IMR-90 (cell line): ENCODE results near the gene ACOXL. TPM values are rescaled to one million over a fixed set of nuclear protein-coding genes. Genes with fewer than 3 reads are reported as not detected.

Source experiments
- ATAC-seq: fragments of 200-7000 bp; cut with Tn5 transposase; 2 replicates; pipeline ENCODE4 v1.9.1; 2020; ENCODE audit warnings: low read depth, mild to moderate bottlenecking, moderate library complexity
- BruUV-seq: library from RNA; stranded (reverse); fragments of 400-500 nt; replicated peaks from 2 replicates; lab custom pipeline; 2021; lab: Mats Ljungman, UMichigan
- CTCF ChIA-PET: fragments of 300-600 bp; formaldehyde crosslinking; extraction: SDS; loops from one replicate; lab custom pipeline; 2021; ENCODE audit warnings: antibody characterized with exemption; lab: Yijun Ruan, JAX
- POLR2A ChIA-PET: fragments of 300-600 bp; sonication (Branson Sonifier 250); formaldehyde crosslinking; loops from one replicate; lab custom pipeline; 2022; ENCODE audit warnings: antibody characterized with exemption; ENCODE audit not compliant: unreplicated experiment; lab: Charles Lee
- DNase-seq: peaks from one replicate; pipeline ENCODE4 v3.0.0; 2013
- H2AFZ ChIP-seq: replicated peaks from 2 replicates; pipeline ENCODE3; 2013; ENCODE audit warnings: low read length, mild to moderate bottlenecking; ENCODE audit not compliant: poor library complexity
- H2AK5ac ChIP-seq: 2 replicates; pipeline ENCODE4 v1.6.1; 2013; ENCODE audit warnings: low read depth, low read length, inconsistent platforms
- H2AK9ac ChIP-seq: replicated peaks from 2 replicates; pipeline ENCODE3; 2013; ENCODE audit warnings: mild to moderate bottlenecking, low read depth, low read length, moderate library complexity; ENCODE audit not compliant: poor library complexity
- H2BK120ac ChIP-seq: 2 replicates; pipeline ENCODE4 v1.6.1; 2013; ENCODE audit warnings: low read depth, low read length, inconsistent platforms
- H2BK15ac ChIP-seq: 3 replicates; pipeline ENCODE4 v1.6.1; 2013; ENCODE audit warnings: low read depth, low read length, inconsistent platforms
- H2BK20ac ChIP-seq: 2 replicates; pipeline ENCODE4 v1.6.1; 2013; ENCODE audit warnings: low read depth, mild to moderate bottlenecking, inconsistent platforms, low read length, moderate library complexity
- H2BK5ac ChIP-seq: 2 replicates; pipeline ENCODE4 v1.6.1; 2013; ENCODE audit warnings: mild to moderate bottlenecking, low read depth, low read length, inconsistent platforms; ENCODE audit not compliant: poor library complexity, severe bottlenecking
- H3K14ac ChIP-seq: replicated peaks from 2 replicates; pipeline ENCODE4 v1.6.1; 2013; ENCODE audit warnings: low read depth, low read length, inconsistent platforms
- H3K18ac ChIP-seq: 2 replicates; pipeline ENCODE4 v1.6.1; 2013; ENCODE audit warnings: low read depth, low read length, control low read depth
- H3K23ac ChIP-seq: 2 replicates; pipeline ENCODE4 v1.6.1; 2013; ENCODE audit warnings: low read depth, low read length, inconsistent platforms
- H3K27ac ChIP-seq: 2 replicates; pipeline ENCODE4 v1.5.1; 2013; ENCODE audit warnings: mild to moderate bottlenecking, control low read depth, low read length; ENCODE audit not compliant: insufficient read depth
- H3K27me3 ChIP-seq: 2 replicates; pipeline ENCODE4 v1.6.1; 2013; ENCODE audit warnings: low read length; ENCODE audit not compliant: control insufficient read depth, insufficient read depth
- H3K36me3 ChIP-seq: 2 replicates; pipeline ENCODE4 v1.6.1; 2013; ENCODE audit warnings: low read length, mixed read lengths; ENCODE audit not compliant: control insufficient read depth, insufficient read depth
- H3K4ac ChIP-seq: 2 replicates; pipeline ENCODE4 v1.6.1; 2013; ENCODE audit warnings: low read depth, low read length, inconsistent platforms
- H3K4me1 ChIP-seq: 2 replicates; pipeline ENCODE4 v1.6.1; 2013; ENCODE audit warnings: low read length, mixed read lengths; ENCODE audit not compliant: control insufficient read depth, insufficient read depth
- H3K4me2 ChIP-seq: 2 replicates; pipeline ENCODE4 v1.6.1; 2013; ENCODE audit warnings: low read depth, mild to moderate bottlenecking, control low read depth, low read length, moderate library complexity
- H3K4me3 ChIP-seq: 2 replicates; pipeline ENCODE4 v1.5.1; 2013; ENCODE audit warnings: low read depth, mild to moderate bottlenecking, control low read depth, low read length, moderate library complexity; ENCODE audit not compliant: insufficient read depth
- H3K56ac ChIP-seq: 2 replicates; pipeline ENCODE4 v1.6.1; 2013; ENCODE audit warnings: low read length, inconsistent platforms; ENCODE audit not compliant: insufficient read depth; ENCODE audit errors: extremely low read depth
- H3K79me1 ChIP-seq, 2 experiments: 2 replicates each; pipeline ENCODE4 v1.6.1; 2013; ENCODE audit warnings: low read length in 2 of 2, inconsistent platforms in 1 of 2, low read depth in 1 of 2
- H3K9ac ChIP-seq: 2 replicates; pipeline ENCODE4 v1.6.1; 2013; ENCODE audit warnings: low read depth, low read length, control low read depth
- H3K9me1 ChIP-seq: 2 replicates; pipeline ENCODE4 v1.6.1; 2013; ENCODE audit warnings: low read length, inconsistent platforms; ENCODE audit not compliant: insufficient read depth
- H3K9me3 ChIP-seq: 2 replicates; pipeline ENCODE4 v1.6.1; 2013; ENCODE audit warnings: low read length; ENCODE audit not compliant: control insufficient read depth, insufficient read depth
- H4K20me1 ChIP-seq: 2 replicates; pipeline ENCODE4 v1.6.1; 2013; ENCODE audit warnings: low read length, inconsistent platforms; ENCODE audit not compliant: insufficient read depth
- H4K5ac ChIP-seq: 2 replicates; pipeline ENCODE4 v1.6.1; 2013; ENCODE audit warnings: mild to moderate bottlenecking, low read depth, low read length, control low read depth
- H4K8ac ChIP-seq, 2 experiments: 2 replicates each; pipeline ENCODE4 v1.6.1; 2013; ENCODE audit warnings: low read depth in 2 of 2, low read length in 2 of 2, control low read depth in 1 of 2, inconsistent platforms in 1 of 2
- H4K91ac ChIP-seq: 2 replicates; pipeline ENCODE4 v1.6.1; 2013; ENCODE audit warnings: low read depth, low read length, inconsistent platforms; ENCODE audit not compliant: insufficient read depth
- CEBPB ChIP-seq: IDR thresholded peaks from 2 replicates; pipeline ENCODE4 v1.6.1; 2012; ENCODE audit warnings: low read depth, low read length, improper control_type of control experiment
- CHD1 ChIP-seq: IDR thresholded peaks from 2 replicates; pipeline ENCODE4 v1.6.1; 2012; ENCODE audit warnings: low read depth, low read length, improper control_type of control experiment
- FOS ChIP-seq: fragments of 150-350 bp; IDR thresholded peaks from 2 replicates; pipeline ENCODE4 v1.6.1; 2016; ENCODE audit warnings: low read depth, low read length
- MAFK ChIP-seq: IDR thresholded peaks from 2 replicates; pipeline ENCODE4 v1.6.1; 2012; ENCODE audit warnings: low read depth, low read length, improper control_type of control experiment
- MAZ ChIP-seq: IDR thresholded peaks from 2 replicates; pipeline ENCODE4 v1.6.1; 2012; ENCODE audit warnings: low read depth, mild to moderate bottlenecking, low read length, improper control_type of control experiment, moderate library complexity, borderline replicate concordance
- MXI1 ChIP-seq: IDR thresholded peaks from 2 replicates; pipeline ENCODE4 v1.6.1; 2012; ENCODE audit warnings: low read depth, mild to moderate bottlenecking, low read length, moderate library complexity, borderline replicate concordance
- POLR2A ChIP-seq: IDR thresholded peaks from 2 replicates; pipeline ENCODE4 v1.6.1; 2012; ENCODE audit warnings: mild to moderate bottlenecking, low read depth, low read length
- RCOR1 ChIP-seq: IDR thresholded peaks from 2 replicates; pipeline ENCODE4 v1.6.1; 2012; ENCODE audit warnings: mild to moderate bottlenecking, low read length, improper control_type of control experiment; ENCODE audit not compliant: insufficient replicate concordance
- SMC3 ChIP-seq: fragments of 150-350 bp; IDR thresholded peaks from 2 replicates; pipeline ENCODE4 v1.6.1; 2016; ENCODE audit warnings: low read depth, mild to moderate bottlenecking, antibody characterized with exemption, low read length, moderate library complexity
- WGBS, 2 experiments: methylation state at CpG; one replicate each; pipeline versions ENCODE4 v1.1.5 to v1.1.7; 2013; ENCODE audit warnings: missing lambda C conversion rate in 2 of 2; ENCODE audit not compliant: insufficient read length in 1 of 2; ENCODE audit errors: extremely low coverage in 2 of 2; 5-methylcytosine and 5-hydroxymethylcytosine counted together
- dilution Hi-C: fragments of 300-500 bp; cut with HindIII; formaldehyde crosslinking; loops from one replicate; pipeline ENCODE4 v1.14.3; 2018; ENCODE audit warnings: low sequenced_read_pairs; ENCODE audit not compliant: unreplicated experiment
- in situ Hi-C: fragments of 300-500 bp; cut with MboI; formaldehyde crosslinking; loops from 3 replicates; pipeline ENCODE4 v1.14.3; 2019; ENCODE audit warnings: low sequenced_read_pairs, inconsistent platforms, mixed read lengths
- intact Hi-C: fragments of 100-400 bp; cut with micrococcal nuclease; formaldehyde crosslinking; loops from 2 replicates; pipeline ENCODE4 v1.10.0; 2022
- polyA plus RNA-seq, 3 experiments: library from polyadenylated mRNA; depleted of rRNA; stranded (reverse); fragments of >200 nt; gene quantifications; 2 replicates each; pipeline ENCODE4 v1.2.3, GENCODE V29; 2012; ENCODE audit warnings: low replicate concordance in 1 of 3
- total RNA-seq: library from RNA; depleted of rRNA; stranded (reverse); fragments of >200 nt; gene quantifications from 2 replicates; pipeline ENCODE4 v1.2.3, GENCODE V29; 2012
- TF ChIP-seq, protein P1 (sequence below): fragments of 150-350 bp; IDR thresholded peaks from 2 replicates; pipeline ENCODE4 v1.6.1; 2016; ENCODE audit warnings: low read depth, mild to moderate bottlenecking, low read length, moderate library complexity, borderline replicate concordance
- TF ChIP-seq, protein P2 (sequence below): conservative IDR thresholded peaks from 2 replicates; pipeline ENCODE4 v1.5.1; 2012; ENCODE audit warnings: mild to moderate bottlenecking, low read depth, low read length, improper control_type of control experiment
- TF ChIP-seq, protein P3 (sequence below): fragments of 150-350 bp; IDR thresholded peaks from 2 replicates; pipeline ENCODE4 v1.6.1; 2017; ENCODE audit warnings: mild to moderate bottlenecking, antibody characterized with exemption, low read length, low read depth

ACOXL gene
- total and polyA plus RNA-seq, 2 of the 4 experiments (the other 2 are of a cell fraction) = not detected

DNA sequence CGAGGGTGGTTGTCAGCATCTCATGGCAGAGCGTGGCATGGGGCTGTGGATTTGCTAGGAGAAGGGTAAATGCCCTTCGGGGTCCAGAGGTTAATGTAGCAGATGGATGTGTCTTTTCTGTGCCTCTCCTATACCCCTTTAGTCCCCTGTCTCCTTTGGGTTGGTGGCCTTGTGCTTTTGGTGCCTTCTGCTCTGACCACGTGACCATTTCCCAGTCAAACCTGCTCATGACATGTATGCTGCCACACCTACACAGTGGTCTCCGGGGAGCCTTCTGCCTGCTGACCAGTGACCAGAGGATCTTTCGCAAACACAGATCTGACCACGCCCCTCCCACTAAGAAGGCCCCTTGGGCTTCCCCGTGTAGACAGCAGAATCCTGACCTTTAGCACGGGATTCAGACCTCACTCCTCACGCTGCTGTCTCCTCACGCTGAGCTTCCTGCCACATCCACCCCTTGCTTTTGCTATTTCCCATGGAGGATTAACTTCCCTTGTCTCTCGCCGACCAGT is 116.2 kb downstream of the ACOXL start:
- Histone ChIP-seq H4K8ac (no peak overlapping the region), H3K4me3 (no peak overlapping the region), H2BK20ac (no peak overlapping the region), H2AK9ac (no peak overlapping the region), H2BK5ac (no peak overlapping the region), H3K18ac (no peak overlapping the region), H3K4me1 (no peaks in the 10 kb centered on the region), H3K4me2 (no peak overlapping the region), H3K9ac (no peak overlapping the region), H3K14ac (no peak overlapping the region), H3K9me3 (no peaks in the 10 kb centered on the region), H3K56ac (no peak overlapping the region), H2BK120ac (no peak overlapping the region), H4K5ac (no peak overlapping the region), H4K20me1 (no peaks in the 10 kb centered on the region), H3K36me3 (no peaks in the 10 kb centered on the region), H2AFZ (no peak overlapping the region), H2BK15ac (no peak overlapping the region), H3K27ac (no peak overlapping the region), H4K91ac (no peak overlapping the region), H3K79me1 (no peaks in the 10 kb centered on the region), H2AK5ac (no peak overlapping the region), H3K4ac (no peak overlapping the region), H3K9me1 (no peaks in the 10 kb centered on the region), H3K23ac (no peak overlapping the region), H3K27me3 (peaks cover 24% of the 10 kb centered on the region)
- in situ Hi-C loops = no loop called here
- ChIA-PET CTCF (no interaction called here), POLR2A (no interaction called here)
- no peak for ATAC-seq
- intact Hi-C loops = no loop called here
- DNase-seq = no peak
- dilution Hi-C loops = no loop called here
- TF ChIP-seq, protein P1, sequence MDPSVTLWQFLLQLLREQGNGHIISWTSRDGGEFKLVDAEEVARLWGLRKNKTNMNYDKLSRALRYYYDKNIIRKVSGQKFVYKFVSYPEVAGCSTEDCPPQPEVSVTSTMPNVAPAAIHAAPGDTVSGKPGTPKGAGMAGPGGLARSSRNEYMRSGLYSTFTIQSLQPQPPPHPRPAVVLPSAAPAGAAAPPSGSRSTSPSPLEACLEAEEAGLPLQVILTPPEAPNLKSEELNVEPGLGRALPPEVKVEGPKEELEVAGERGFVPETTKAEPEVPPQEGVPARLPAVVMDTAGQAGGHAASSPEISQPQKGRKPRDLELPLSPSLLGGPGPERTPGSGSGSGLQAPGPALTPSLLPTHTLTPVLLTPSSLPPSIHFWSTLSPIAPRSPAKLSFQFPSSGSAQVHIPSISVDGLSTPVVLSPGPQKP = no peak
- TF ChIP-seq MAZ (no peak), RCOR1 (no peak), CHD1 (no peak), SMC3 (no peak), POLR2A (no peak), MAFK (no peak), CEBPB (no peak), FOS (no peak), MXI1 (no peak)
- TF ChIP-seq, protein P2, sequence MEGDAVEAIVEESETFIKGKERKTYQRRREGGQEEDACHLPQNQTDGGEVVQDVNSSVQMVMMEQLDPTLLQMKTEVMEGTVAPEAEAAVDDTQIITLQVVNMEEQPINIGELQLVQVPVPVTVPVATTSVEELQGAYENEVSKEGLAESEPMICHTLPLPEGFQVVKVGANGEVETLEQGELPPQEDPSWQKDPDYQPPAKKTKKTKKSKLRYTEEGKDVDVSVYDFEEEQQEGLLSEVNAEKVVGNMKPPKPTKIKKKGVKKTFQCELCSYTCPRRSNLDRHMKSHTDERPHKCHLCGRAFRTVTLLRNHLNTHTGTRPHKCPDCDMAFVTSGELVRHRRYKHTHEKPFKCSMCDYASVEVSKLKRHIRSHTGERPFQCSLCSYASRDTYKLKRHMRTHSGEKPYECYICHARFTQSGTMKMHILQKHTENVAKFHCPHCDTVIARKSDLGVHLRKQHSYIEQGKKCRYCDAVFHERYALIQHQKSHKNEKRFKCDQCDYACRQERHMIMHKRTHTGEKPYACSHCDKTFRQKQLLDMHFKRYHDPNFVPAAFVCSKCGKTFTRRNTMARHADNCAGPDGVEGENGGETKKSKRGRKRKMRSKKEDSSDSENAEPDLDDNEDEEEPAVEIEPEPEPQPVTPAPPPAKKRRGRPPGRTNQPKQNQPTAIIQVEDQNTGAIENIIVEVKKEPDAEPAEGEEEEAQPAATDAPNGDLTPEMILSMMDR = no peak
- TF ChIP-seq, protein P3, sequence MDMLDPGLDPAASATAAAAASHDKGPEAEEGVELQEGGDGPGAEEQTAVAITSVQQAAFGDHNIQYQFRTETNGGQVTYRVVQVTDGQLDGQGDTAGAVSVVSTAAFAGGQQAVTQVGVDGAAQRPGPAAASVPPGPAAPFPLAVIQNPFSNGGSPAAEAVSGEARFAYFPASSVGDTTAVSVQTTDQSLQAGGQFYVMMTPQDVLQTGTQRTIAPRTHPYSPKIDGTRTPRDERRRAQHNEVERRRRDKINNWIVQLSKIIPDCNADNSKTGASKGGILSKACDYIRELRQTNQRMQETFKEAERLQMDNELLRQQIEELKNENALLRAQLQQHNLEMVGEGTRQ = no peak
- 64% methylated on average over 7 of the region's 13 CpGs; no CpG with 5 or more reads in 1 of the 2 experiments for WGBS, 2 experiments
- BruUV-seq = no TSS peak
